ENCODE data around the gene CAMK1D. TPM values are rescaled to one million over a fixed set of nuclear protein-coding genes. Genes with fewer than 3 reads are reported as not detected.

Gene CAMK1D
- total and polyA plus RNA-seq, 2 experiments from 2014 or later = 2.0 to 3.8 TPM

DNA sequence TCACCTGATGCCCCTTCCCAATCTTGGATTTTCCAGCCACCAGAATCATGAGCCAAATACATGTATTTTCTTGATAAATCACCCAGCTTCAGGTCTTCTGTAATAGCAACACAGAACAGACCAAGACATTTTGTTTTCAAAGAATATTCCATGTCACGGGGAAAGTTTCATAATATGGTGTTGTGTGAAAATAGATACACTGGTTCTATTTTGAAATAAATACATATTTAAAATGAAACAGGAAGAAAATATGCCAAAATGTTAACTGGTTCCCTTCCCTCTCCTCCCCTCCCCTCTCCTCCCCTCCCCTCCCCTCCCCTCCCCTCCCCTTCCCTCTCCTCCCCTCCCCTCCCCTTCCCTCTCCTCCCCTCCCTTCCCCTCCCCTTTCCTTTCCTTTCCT, 30.3 kb upstream of the CAMK1D start:
- Histone ChIP-seq H3K27ac (no peak overlapping the region), H3K4me1 (ENCODE audit: low read depth) (no peaks in the 10 kb centered on the region), H3K9me3 (ENCODE audit: low read depth) (no peaks in the 10 kb centered on the region), H3K36me3 (no peaks in the 10 kb centered on the region), H3K27me3 (no peaks in the 10 kb centered on the region), H3K4me3 (no peak overlapping the region)
- DNase-seq (ENCODE audit: low read depth in 1 of 2, low spot score in 1 of 2) = no peak
- TF ChIP-seq, protein P1, sequence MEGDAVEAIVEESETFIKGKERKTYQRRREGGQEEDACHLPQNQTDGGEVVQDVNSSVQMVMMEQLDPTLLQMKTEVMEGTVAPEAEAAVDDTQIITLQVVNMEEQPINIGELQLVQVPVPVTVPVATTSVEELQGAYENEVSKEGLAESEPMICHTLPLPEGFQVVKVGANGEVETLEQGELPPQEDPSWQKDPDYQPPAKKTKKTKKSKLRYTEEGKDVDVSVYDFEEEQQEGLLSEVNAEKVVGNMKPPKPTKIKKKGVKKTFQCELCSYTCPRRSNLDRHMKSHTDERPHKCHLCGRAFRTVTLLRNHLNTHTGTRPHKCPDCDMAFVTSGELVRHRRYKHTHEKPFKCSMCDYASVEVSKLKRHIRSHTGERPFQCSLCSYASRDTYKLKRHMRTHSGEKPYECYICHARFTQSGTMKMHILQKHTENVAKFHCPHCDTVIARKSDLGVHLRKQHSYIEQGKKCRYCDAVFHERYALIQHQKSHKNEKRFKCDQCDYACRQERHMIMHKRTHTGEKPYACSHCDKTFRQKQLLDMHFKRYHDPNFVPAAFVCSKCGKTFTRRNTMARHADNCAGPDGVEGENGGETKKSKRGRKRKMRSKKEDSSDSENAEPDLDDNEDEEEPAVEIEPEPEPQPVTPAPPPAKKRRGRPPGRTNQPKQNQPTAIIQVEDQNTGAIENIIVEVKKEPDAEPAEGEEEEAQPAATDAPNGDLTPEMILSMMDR (IDR thresholded peaks at IDR 0.05; ENCODE audit: low read depth, low read length) = no peak

DNA sequence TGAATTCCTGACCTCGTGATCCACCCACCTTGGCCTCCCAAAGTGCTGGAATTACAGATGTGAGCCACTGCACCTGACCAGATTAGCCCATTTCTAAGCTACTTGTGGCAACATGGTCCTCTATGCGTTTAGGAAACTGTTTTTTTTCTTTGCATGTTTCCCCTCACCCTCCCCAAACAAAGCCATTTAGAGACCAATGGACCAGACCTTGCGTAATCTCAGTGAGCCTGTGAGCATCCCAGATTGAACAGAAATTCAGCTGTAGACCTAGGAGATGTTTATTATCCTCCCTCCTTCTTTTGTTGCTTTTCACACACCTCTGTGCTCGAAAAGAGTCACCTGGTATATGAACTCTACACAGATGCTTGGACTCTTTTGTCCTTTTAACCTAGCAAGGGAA, 28.5 kb upstream of the CAMK1D start:
- H3K4me3 ChIP-seq = no peak overlapping the region
- no peaks in the 10 kb centered on the region for H3K4me1 ChIP-seq (ENCODE audit: low read depth)
- no peaks in the 10 kb centered on the region for H3K36me3 ChIP-seq
- DNase-seq (ENCODE audit: low read depth in 1 of 2, low spot score in 1 of 2) = no peak
- TF ChIP-seq, protein P1 (IDR thresholded peaks at IDR 0.05; ENCODE audit: low read depth, low read length) = no peak
- no peaks in the 10 kb centered on the region for H3K27me3 ChIP-seq
- no peaks in the 10 kb centered on the region for H3K9me3 ChIP-seq (ENCODE audit: low read depth)
- no peak overlapping the region for H3K27ac ChIP-seq

DNA sequence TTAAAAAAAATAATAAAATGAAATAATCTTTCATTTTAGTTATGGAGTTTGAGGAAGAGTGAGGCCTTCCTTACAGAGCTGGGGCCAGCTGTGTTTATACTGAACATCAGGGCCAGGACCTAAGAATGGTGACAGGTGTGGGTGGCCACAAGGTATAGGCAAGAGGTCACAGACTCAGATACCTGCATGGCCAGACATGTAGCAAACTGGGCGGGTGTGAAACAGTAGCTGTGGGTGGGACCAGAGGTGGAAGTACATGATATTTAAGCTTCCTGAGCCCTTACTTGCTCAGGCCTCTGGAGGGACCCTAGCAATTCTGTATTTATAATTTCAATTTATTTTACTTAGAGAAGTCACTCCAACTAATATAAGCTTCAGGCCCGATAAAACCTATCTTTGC, 27.7 kb upstream of the CAMK1D start:
- Histone ChIP-seq H3K4me1 (ENCODE audit: low read depth) (no peaks in the 10 kb centered on the region), H3K27me3 (no peaks in the 10 kb centered on the region), H3K27ac (no peak overlapping the region), H3K9me3 (ENCODE audit: low read depth) (no peaks in the 10 kb centered on the region), H3K4me3 (no peak overlapping the region), H3K36me3 (no peaks in the 10 kb centered on the region)
- DNase-seq (ENCODE audit: low read depth in 1 of 2, low spot score in 1 of 2) = no peak
- TF ChIP-seq, protein P1 (IDR thresholded peaks at IDR 0.05; ENCODE audit: low read depth, low read length) = no peak

GRCh38 chr10:12322583-12323131, 26.7 kb upstream of the CAMK1D start:
- no peak for DNase-seq (ENCODE audit: low read depth in 1 of 2, low spot score in 1 of 2)
- no peaks in the 10 kb centered on the region for H3K9me3 ChIP-seq (ENCODE audit: low read depth)
- TF ChIP-seq, protein P1 (IDR thresholded peaks at IDR 0.05; ENCODE audit: low read depth, low read length) = no peak
- no peaks in the 10 kb centered on the region for H3K4me1 ChIP-seq (ENCODE audit: low read depth)
- H3K27ac ChIP-seq = no peak overlapping the region
- H3K36me3 ChIP-seq = no peaks in the 10 kb centered on the region
- H3K27me3 ChIP-seq = no peaks in the 10 kb centered on the region
- no peak overlapping the region for H3K4me3 ChIP-seq

DNA sequence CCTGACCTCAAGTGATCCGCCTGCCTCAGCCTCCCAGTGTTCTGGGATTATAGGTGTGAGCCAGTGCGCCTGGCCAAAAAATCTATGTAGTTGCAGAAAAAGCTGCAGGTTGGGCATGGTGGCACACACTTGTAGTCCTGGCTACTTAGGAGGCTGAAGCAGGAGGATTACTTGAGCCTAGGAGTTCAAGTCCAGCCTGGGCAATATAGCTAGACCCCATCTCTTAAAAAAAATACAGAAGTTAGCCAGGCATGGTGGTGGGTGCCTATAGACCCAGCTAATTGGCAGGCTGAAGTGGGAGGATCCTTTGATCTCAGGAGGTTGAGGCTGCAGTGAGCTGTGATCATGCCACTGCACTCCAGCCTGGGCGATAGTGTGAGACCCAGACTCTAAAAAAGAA, 24.8 kb upstream of the CAMK1D start:
- Histone ChIP-seq H3K9me3 (ENCODE audit: low read depth) (no peaks in the 10 kb centered on the region), H3K36me3 (no peaks in the 10 kb centered on the region), H3K27ac (no peak overlapping the region), H3K4me3 (no peak overlapping the region), H3K4me1 (ENCODE audit: low read depth) (no peaks in the 10 kb centered on the region), H3K27me3 (no peaks in the 10 kb centered on the region)
- no peak for DNase-seq (ENCODE audit: low read depth in 1 of 2, low spot score in 1 of 2)
- TF ChIP-seq, protein P1 (IDR thresholded peaks at IDR 0.05; ENCODE audit: low read depth, low read length) = no peak

GRCh38 chr10:12327074-12327473, 22.3 kb upstream of the CAMK1D start:
- no peak for DNase-seq (ENCODE audit: low read depth in 1 of 2, low spot score in 1 of 2)
- no peaks in the 10 kb centered on the region for H3K27me3 ChIP-seq
- H3K4me3 ChIP-seq = no peak overlapping the region
- TF ChIP-seq, protein P1 (IDR thresholded peaks at IDR 0.05; ENCODE audit: low read depth, low read length) = no peak
- H3K27ac ChIP-seq = no peak overlapping the region
- no peaks in the 10 kb centered on the region for H3K9me3 ChIP-seq (ENCODE audit: low read depth)
- H3K4me1 ChIP-seq (ENCODE audit: low read depth) = no peaks in the 10 kb centered on the region
- no peaks in the 10 kb centered on the region for H3K36me3 ChIP-seq

Measured in cardiac muscle cell (in vitro differentiated cells and primary cell).